Astrocyte (in vitro differentiated cells and primary cell): ENCODE results near the gene NDUFB6. TPM values are rescaled to one million over a fixed set of nuclear protein-coding genes. Genes with fewer than 3 reads are reported as not detected.
A peak's percentile ranks its signal among the peaks of the same experiment; 100 is the strongest.

ENCODE experiments used
- DNase-seq: peaks from one replicate; pipeline ENCODE4 v3.0.0-alpha.2; 2010; ENCODE audit warnings: low read depth
- FAIRE-seq: peaks from 2 replicates; lab custom pipeline; 2011; peaks lifted over from hg19 to GRCh38; lab: Jason Lieb, UNC
- H2AFZ ChIP-seq: 2 replicates; pipeline ENCODE4 v1.6.0; 2012; ENCODE audit warnings: low read depth, low read length, inconsistent platforms
- H3K27ac ChIP-seq: 2 replicates; pipeline ENCODE4 v1.5.1; 2011; ENCODE audit warnings: low read depth, low read length, inconsistent platforms
- H3K27me3 ChIP-seq: 2 replicates; pipeline ENCODE4 v1.6.0; 2011; ENCODE audit warnings: low read length, inconsistent platforms; ENCODE audit not compliant: insufficient read depth
- H3K36me3 ChIP-seq: 2 replicates; pipeline ENCODE4 v1.5.1; 2011; ENCODE audit warnings: low read length, inconsistent platforms; ENCODE audit not compliant: insufficient read depth
- H3K4me1 ChIP-seq: 2 replicates; pipeline ENCODE4 v1.5.1; 2011; ENCODE audit warnings: low read length, inconsistent platforms; ENCODE audit not compliant: insufficient read depth
- H3K4me2 ChIP-seq: 2 replicates; pipeline ENCODE4 v1.6.0; 2012; ENCODE audit warnings: low read length, inconsistent platforms
- H3K4me3 ChIP-seq: 2 replicates; pipeline ENCODE4 v1.5.1; 2011; ENCODE audit warnings: low read depth, mild to moderate bottlenecking, low read length, inconsistent platforms; ENCODE audit not compliant: insufficient read depth
- H3K79me2 ChIP-seq: 2 replicates; pipeline ENCODE4 v1.6.0; 2012; ENCODE audit warnings: mild to moderate bottlenecking, low read length, inconsistent platforms; ENCODE audit not compliant: insufficient read depth
- H3K9ac ChIP-seq: 2 replicates; pipeline ENCODE4 v1.6.0; 2012; ENCODE audit warnings: mild to moderate bottlenecking, low read length, inconsistent platforms
- H3K9me3 ChIP-seq: 2 replicates; pipeline ENCODE4 v1.5.1; 2012; ENCODE audit warnings: low read depth, mild to moderate bottlenecking, low read length, inconsistent platforms; ENCODE audit not compliant: insufficient read depth
- H4K20me1 ChIP-seq: 2 replicates; pipeline ENCODE4 v1.6.0; 2012; ENCODE audit warnings: low read length, inconsistent platforms; ENCODE audit not compliant: insufficient read depth
- H3K27ac Mint-ChIP-seq: one replicate; pipeline ENCODE4 v1.8.0; 2021; ENCODE audit warnings: mild to moderate bottlenecking, mixed read lengths; ENCODE audit not compliant: unreplicated experiment
- H3K27me3 Mint-ChIP-seq: one replicate; pipeline ENCODE4 v1.8.0; 2021; ENCODE audit warnings: low read depth, mixed read lengths; ENCODE audit not compliant: unreplicated experiment
- H3K36me3 Mint-ChIP-seq: one replicate; pipeline ENCODE4 v1.8.0; 2021; ENCODE audit warnings: low read depth, mixed read lengths; ENCODE audit not compliant: unreplicated experiment
- H3K4me1 Mint-ChIP-seq: one replicate; pipeline ENCODE4 v1.8.0; 2021; ENCODE audit warnings: low read depth, mixed read lengths; ENCODE audit not compliant: unreplicated experiment
- H3K4me3 Mint-ChIP-seq: one replicate; pipeline ENCODE4 v1.8.0; 2021; ENCODE audit warnings: mild to moderate bottlenecking, moderate library complexity, mixed read lengths; ENCODE audit not compliant: unreplicated experiment
- H3K9me3 Mint-ChIP-seq: one replicate; pipeline ENCODE4 v1.8.0; 2021; ENCODE audit warnings: mild to moderate bottlenecking, mixed read lengths; ENCODE audit not compliant: unreplicated experiment
- CTCF ChIP-seq: IDR thresholded peaks from 2 replicates; pipeline ENCODE4 v1.5.1; 2011; ENCODE audit warnings: low read depth, mild to moderate bottlenecking, inconsistent platforms, low read length, moderate library complexity; ENCODE audit not compliant: insufficient read depth
- EZH2 ChIP-seq: IDR thresholded peaks from 2 replicates; pipeline ENCODE4 v1.6.1; 2012; ENCODE audit warnings: mild to moderate bottlenecking, low read length, inconsistent platforms; ENCODE audit not compliant: insufficient read depth
- total RNA-seq: library from RNA; stranded (reverse); gene quantifications from 2 replicates; pipeline ENCODE4 v1.2.1, GENCODE V29; 2021

NDUFB6 gene
- total RNA-seq, 1 donor from 2014 or later = 56.7 TPM

- FAIRE-seq (peak; percentile 9), DNase-seq (no peak)
- H3K9me3 ChIP-seq = no peaks in the 10 kb centered on the region
- H3K4me2 ChIP-seq = no peak overlapping the region
- H3K36me3 Mint-ChIP-seq = no peaks in the 10 kb centered on the region
- no peaks in the 10 kb centered on the region for H3K36me3 ChIP-seq
- no peak overlapping the region for H3K9ac ChIP-seq
- no peaks in the 10 kb centered on the region for H3K27me3 ChIP-seq
- H2AFZ ChIP-seq = no peak overlapping the region
- H3K4me3 Mint-ChIP-seq = no peak overlapping the region
- H3K27me3 Mint-ChIP-seq = no peaks in the 10 kb centered on the region
- no peak overlapping the region for H3K4me3 ChIP-seq
- H3K27ac ChIP-seq = no peak overlapping the region
- peaks cover 40% of the 10 kb centered on the region for H3K79me2 ChIP-seq
- TF ChIP-seq EZH2 (no peak), CTCF (no peak)
- no peak overlapping the region for H3K27ac Mint-ChIP-seq
- H3K4me1 Mint-ChIP-seq = peaks cover 3% of the 10 kb centered on the region
- H3K4me1 ChIP-seq = no peaks in the 10 kb centered on the region
- no peaks in the 10 kb centered on the region for H3K9me3 Mint-ChIP-seq
- peaks cover 11% of the 10 kb centered on the region for H4K20me1 ChIP-seq
Observed at GRCh38 chr9:32558408-32558934, 14.5 kb downstream of the NDUFB6 start.

- Histone ChIP-seq H3K27me3 (no peaks in the 10 kb centered on the region), H3K4me1 (peaks cover 5% of the 10 kb centered on the region), H4K20me1 (peaks cover 11% of the 10 kb centered on the region), H3K4me2 (no peak overlapping the region), H3K79me2 (peaks cover 50% of the 10 kb centered on the region), H3K9me3 (no peaks in the 10 kb centered on the region), H3K4me3 (no peak overlapping the region), H3K36me3 (no peaks in the 10 kb centered on the region), H3K27ac (no peak overlapping the region), H2AFZ (no peak overlapping the region), H3K9ac (no peak overlapping the region)
- DNase-seq (no peak), FAIRE-seq (no peak)
- Mint-ChIP-seq H3K9me3 (no peaks in the 10 kb centered on the region), H3K27me3 (no peaks in the 10 kb centered on the region), H3K4me3 (no peak overlapping the region), H3K4me1 (peaks cover 3% of the 10 kb centered on the region), H3K36me3 (peaks cover 2% of the 10 kb centered on the region), H3K27ac (no peak overlapping the region)
- TF ChIP-seq EZH2 (no peak), CTCF (no peak)
Observed at GRCh38 chr9:32554591-32554990, 18.4 kb downstream of the NDUFB6 start.

GRCh38 chr9:32554107-32554506 lies 18.9 kb downstream of the NDUFB6 start:
- no peak overlapping the region for H3K27ac Mint-ChIP-seq
- H3K27me3 Mint-ChIP-seq = no peaks in the 10 kb centered on the region
- Histone ChIP-seq H2AFZ (no peak overlapping the region), H3K79me2 (peaks cover 50% of the 10 kb centered on the region), H3K4me2 (no peak overlapping the region), H4K20me1 (peaks cover 16% of the 10 kb centered on the region), H3K9ac (no peak overlapping the region), H3K36me3 (no peaks in the 10 kb centered on the region), H3K27me3 (no peaks in the 10 kb centered on the region), H3K27ac (no peak overlapping the region), H3K4me3 (no peak overlapping the region), H3K9me3 (no peaks in the 10 kb centered on the region), H3K4me1 (peaks cover 5% of the 10 kb centered on the region)
- no peaks in the 10 kb centered on the region for H3K9me3 Mint-ChIP-seq
- no peak for TF ChIP-seq CTCF
- no peak for TF ChIP-seq EZH2
- DNase-seq (no peak), FAIRE-seq (no peak)
- peaks cover 6% of the 10 kb centered on the region for H3K4me1 Mint-ChIP-seq
- peak overlapping the region; percentile 17 for H3K4me3 Mint-ChIP-seq
- H3K36me3 Mint-ChIP-seq = peaks cover 2% of the 10 kb centered on the region
